AG09319 (cell line): ENCODE results near the gene GPR108.

Source experiments
- DNase-seq: peaks from one replicate; pipeline ENCODE4 v3.0.0-alpha.2; 2010; ENCODE audit warnings: low read depth; ENCODE audit errors: extremely low read depth
- CTCF ChIP-seq: IDR thresholded peaks from 2 replicates; pipeline ENCODE4 v1.5.1; 2011; ENCODE audit warnings: low read depth, mild to moderate bottlenecking, inconsistent platforms, low read length, moderate library complexity

GPR108 gene

GRCh38 chr19:6733338-6734095, 3.9 kb downstream of the GPR108 start:
- peak; percentile 24 for TF ChIP-seq CTCF
- DNase-seq = no peak

GRCh38 chr19:6732803-6733337, 4.5 kb downstream of the GPR108 start:
- DNase-seq = no peak
- TF ChIP-seq CTCF = no peak

DNA sequence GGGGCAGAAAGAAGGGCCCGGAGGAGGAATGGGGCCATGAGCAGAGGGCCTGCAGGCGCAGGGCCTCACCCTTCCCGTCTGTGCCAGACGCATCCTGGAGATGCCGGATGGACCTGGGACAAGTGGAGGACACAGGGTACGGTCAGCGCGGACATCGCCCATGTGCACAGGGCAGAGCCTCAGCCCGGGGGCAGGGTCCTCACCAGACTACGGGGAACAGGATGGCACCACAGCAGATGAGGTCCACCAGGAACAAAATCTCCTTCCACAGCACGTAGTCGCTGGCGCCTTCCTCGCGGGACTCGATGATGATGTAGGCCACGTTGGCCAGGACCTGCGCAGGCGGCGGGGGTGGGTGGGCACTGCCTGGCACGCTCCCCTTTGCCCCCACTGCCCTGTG, 5.6 kb downstream of the GPR108 start:
- TF ChIP-seq CTCF = no peak
- DNase-seq = no peak

DNA sequence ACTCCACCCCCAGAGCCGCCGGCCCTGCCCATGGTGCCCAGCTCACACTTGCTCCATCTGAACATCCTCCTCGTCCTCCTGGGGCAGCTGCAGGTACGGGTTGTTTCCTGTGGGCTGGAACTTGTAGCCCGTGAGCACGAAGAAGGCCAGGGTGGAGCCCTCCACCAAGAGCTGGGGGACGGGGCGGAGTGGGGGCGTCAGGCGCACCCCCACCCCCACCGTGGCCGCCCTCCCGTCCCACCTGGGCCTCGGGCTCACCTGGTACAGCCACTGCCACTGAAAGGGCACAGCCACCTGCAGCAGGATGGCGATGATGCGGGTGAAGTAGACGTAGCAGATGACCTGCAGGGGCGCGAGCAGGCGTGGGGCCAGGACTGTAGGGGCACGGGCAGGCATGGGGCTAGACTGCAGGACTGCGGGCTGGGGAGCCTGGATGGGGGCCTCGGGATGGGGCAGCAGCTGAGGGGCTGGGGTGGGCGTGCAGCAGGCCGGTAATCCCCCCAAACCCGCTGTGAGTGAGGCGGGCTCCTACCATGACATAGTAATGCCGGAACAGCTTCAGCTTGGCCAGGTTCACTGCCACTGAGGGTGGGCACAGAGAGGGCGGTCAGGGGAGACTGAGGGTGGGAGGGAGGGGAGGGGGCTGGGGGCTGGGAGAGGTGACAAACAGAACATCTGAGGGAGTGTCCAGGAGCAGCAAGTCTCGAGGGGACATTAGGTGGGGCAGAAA, 6.3 kb downstream of the GPR108 start:
- DNase-seq = no peak
- no peak for TF ChIP-seq CTCF

- DNase-seq = no peak
- no peak for TF ChIP-seq CTCF
Measured at GRCh38 chr19:6730153-6730804, 7.1 kb downstream of the GPR108 start.

GRCh38 chr19:6729573-6730152, 7.7 kb downstream of the GPR108 start:
- DNase-seq = no peak
- TF ChIP-seq CTCF = no peak

GRCh38 chr19:6728346-6728745, 9.0 kb downstream of the GPR108 start:
- DNase-seq = no peak

More at GRCh38 chr19:6728346-6728745, 9.0 kb downstream of the GPR108 start:
- no peak for TF ChIP-seq CTCF
